Gastroesophageal sphincter (tissue), 3 donors: ENCODE results near the gene RPS21.

Experiments
- EP300 ChIP-seq: sonication (generic); formaldehyde crosslinking; IDR thresholded peaks from one replicate; pipeline ENCODE4 v1.6.1; 2017; ENCODE audit warnings: antibody characterized with exemption, mild to moderate bottlenecking
- POLR2A ChIP-seq, 2 donors: fragments of 450-650 bp; IDR thresholded peaks; one replicate each; pipeline ENCODE4 v1.6.1; 2017; ENCODE audit warnings: antibody characterized with exemption in 2 of 2, mild to moderate bottlenecking in 2 of 2, moderate library complexity in 1 of 2
- POLR2AphosphoS5 ChIP-seq: sonication (generic); formaldehyde crosslinking; IDR thresholded peaks from one replicate; pipeline ENCODE4 v1.6.1; 2017; ENCODE audit warnings: antibody characterized with exemption
- TF ChIP-seq, protein P1 (sequence below), 4 experiments: fragments of 200-600 bp in 2 of 4; fragments of 450-650 bp in 2 of 4; sonication (generic) in 1 of 4; IDR thresholded peaks; one replicate each; pipeline ENCODE4 v1.5.1; 2017 to 2019; ENCODE audit warnings: antibody characterized with exemption in 4 of 4, mild to moderate bottlenecking in 2 of 4, moderate library complexity in 2 of 4

DNA sequence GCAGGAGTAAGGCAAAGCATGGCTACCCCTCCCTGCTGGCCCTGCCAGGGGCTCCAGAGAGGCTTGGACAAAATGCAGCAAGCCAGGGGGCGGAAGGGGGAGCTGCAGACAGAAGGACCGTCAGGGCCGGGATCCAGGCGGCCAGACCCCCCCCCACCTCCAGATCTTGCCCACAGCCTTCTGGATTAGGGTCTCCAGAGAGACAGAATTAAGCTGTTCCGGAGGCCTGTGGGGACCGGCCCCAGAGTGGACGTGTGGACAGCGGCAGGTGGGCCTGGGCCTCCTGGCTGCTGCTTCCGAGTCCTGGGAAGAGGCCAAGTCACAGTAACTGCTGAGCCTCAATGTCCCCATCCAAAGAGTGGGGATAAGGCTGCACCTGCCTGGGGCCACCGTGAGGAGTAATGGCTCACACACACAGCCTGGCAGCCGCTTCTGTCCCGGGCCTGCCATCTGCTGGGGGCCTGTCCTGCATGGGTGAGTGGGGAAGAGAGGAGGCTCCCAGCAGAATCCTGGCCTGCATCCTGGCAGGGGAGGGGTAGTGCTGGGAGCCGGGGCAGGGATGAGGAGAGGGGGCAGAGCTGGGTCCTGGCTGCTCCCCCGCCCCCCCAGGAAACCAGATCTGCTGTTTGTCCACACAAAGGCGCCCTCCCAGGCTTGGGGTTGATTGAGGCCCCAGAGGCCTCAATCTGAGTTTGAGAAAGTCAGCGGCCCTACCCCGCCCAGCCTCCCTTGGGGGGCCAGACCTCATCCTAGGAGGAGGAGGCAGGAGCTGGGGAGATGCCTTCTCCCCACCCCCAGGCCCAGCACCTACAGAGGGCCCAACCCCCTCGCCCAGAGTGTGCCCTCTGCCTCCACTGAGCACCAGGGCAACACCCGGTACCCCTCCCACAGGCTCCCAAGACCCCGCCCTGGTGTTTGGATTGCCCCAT lies 23.6 kb upstream of the RPS21 start:
- TF ChIP-seq, protein P1, sequence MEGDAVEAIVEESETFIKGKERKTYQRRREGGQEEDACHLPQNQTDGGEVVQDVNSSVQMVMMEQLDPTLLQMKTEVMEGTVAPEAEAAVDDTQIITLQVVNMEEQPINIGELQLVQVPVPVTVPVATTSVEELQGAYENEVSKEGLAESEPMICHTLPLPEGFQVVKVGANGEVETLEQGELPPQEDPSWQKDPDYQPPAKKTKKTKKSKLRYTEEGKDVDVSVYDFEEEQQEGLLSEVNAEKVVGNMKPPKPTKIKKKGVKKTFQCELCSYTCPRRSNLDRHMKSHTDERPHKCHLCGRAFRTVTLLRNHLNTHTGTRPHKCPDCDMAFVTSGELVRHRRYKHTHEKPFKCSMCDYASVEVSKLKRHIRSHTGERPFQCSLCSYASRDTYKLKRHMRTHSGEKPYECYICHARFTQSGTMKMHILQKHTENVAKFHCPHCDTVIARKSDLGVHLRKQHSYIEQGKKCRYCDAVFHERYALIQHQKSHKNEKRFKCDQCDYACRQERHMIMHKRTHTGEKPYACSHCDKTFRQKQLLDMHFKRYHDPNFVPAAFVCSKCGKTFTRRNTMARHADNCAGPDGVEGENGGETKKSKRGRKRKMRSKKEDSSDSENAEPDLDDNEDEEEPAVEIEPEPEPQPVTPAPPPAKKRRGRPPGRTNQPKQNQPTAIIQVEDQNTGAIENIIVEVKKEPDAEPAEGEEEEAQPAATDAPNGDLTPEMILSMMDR (IDR thresholded peaks at IDR 0.05): peak in 1 of 4 experiments; percentile 23
- TF ChIP-seq POLR2AphosphoS5 (no peak), POLR2A (IDR thresholded peaks at IDR 0.05) (no peak), EP300 (no peak)
